Measurements from ENCODE around the gene TTN. TPM values are rescaled to one million over a fixed set of nuclear protein-coding genes. Genes with fewer than 3 reads are reported as not detected.

TTN gene
- total RNA-seq, 1 experiment from 2014 or later, result 1.1 TPM

- H3K4me2 ChIP-seq (ENCODE audit: low read length), result no peak overlapping the region
- TF ChIP-seq EZH2 (IDR thresholded peaks at IDR 0.05; ENCODE audit: low read length, unreplicated experiment) (no peak), EZH2phosphoT487 (IDR thresholded peaks at IDR 0.05; ENCODE audit: borderline replicate concordance, low read length) (no peak), CTCF (conservative IDR thresholded peaks at IDR 0.05; ENCODE audit: low read depth, low read length) (no peak)
- ChIA-PET CTCF (no interaction called here), POLR2A (ENCODE audit: unreplicated experiment) (no interaction called here)
- H3K27me3 ChIP-seq (ENCODE audit: low read length), result no peaks in the 10 kb centered on the region
- no peaks in the 10 kb centered on the region for H3F3A ChIP-seq (ENCODE audit: low read length, unreplicated experiment)
- H3K4me1 ChIP-seq (ENCODE audit: insufficient read depth, low read length), result peaks cover 18% of the 10 kb centered on the region
- no peaks in the 10 kb centered on the region for H4K20me1 ChIP-seq (ENCODE audit: low read length)
- BruUV-seq (replicated peaks), result no TSS peak
- H3K79me2 ChIP-seq (ENCODE audit: low read length), result no peaks in the 10 kb centered on the region
- ATAC-seq (no peak), DNase-seq (no peak)
- no peaks in the 10 kb centered on the region for H3K9me3 ChIP-seq (ENCODE audit: low read length)
- H2AFZ ChIP-seq (ENCODE audit: low read length), result no peak overlapping the region
- H3K36me3 ChIP-seq (ENCODE audit: low read depth, low read length), result no peaks in the 10 kb centered on the region
- no peaks in the 10 kb centered on the region for H3K9me2 ChIP-seq (replicated peaks; ENCODE audit: low read length)
- intact Hi-C loops (cut with micrococcal nuclease), result no loop called here
- no peak overlapping the region for H3K9ac ChIP-seq (ENCODE audit: low read length)
- H3K27ac ChIP-seq (ENCODE audit: low read length), result no peak overlapping the region
- no peak overlapping the region for H3K4me3 ChIP-seq (ENCODE audit: low read length)
These were observed 26.9 kb upstream of the TTN start for GRCh38 chr2:178834086-178834485.

DNA sequence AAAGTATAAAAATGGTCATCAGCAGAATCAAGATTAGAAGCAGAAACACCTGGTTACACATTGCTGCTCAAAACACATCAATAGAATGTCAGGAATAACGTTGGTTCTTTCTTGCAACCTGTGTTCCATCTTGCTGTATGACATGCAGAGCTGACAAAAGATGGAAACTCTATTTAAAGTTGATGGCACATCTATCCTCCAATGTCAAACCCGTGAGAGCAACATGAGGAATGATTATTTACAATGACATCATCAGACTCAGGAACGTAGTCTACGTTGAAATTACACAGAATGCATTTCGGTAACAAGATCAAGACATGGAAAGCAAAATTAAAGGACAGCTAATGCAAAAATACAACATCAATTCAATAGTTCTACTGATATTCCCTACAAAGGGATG is 26.2 kb upstream of the TTN start:
- no peaks in the 10 kb centered on the region for H3F3A ChIP-seq (ENCODE audit: low read length, unreplicated experiment)
- no peak overlapping the region for H3K4me3 ChIP-seq (ENCODE audit: low read length)
- no peak overlapping the region for H3K4me2 ChIP-seq (ENCODE audit: low read length)
- ATAC-seq, result no peak
- H2AFZ ChIP-seq (ENCODE audit: low read length), result no peak overlapping the region
- no peaks in the 10 kb centered on the region for H3K27me3 ChIP-seq (ENCODE audit: low read length)
- TF ChIP-seq EZH2phosphoT487 (IDR thresholded peaks at IDR 0.05; ENCODE audit: borderline replicate concordance, low read length), result no peak
- no peak for TF ChIP-seq CTCF (conservative IDR thresholded peaks at IDR 0.05; ENCODE audit: low read depth, low read length)
- TF ChIP-seq EZH2 (IDR thresholded peaks at IDR 0.05; ENCODE audit: low read length, unreplicated experiment), result no peak
- H3K9me3 ChIP-seq (ENCODE audit: low read length), result no peaks in the 10 kb centered on the region
- no peak overlapping the region for H3K9ac ChIP-seq (ENCODE audit: low read length)
- intact Hi-C loops (cut with micrococcal nuclease), result no loop called here
- no TSS peak for BruUV-seq (replicated peaks)
- no peaks in the 10 kb centered on the region for H3K9me2 ChIP-seq (replicated peaks; ENCODE audit: low read length)
- no peaks in the 10 kb centered on the region for H4K20me1 ChIP-seq (ENCODE audit: low read length)
- H3K36me3 ChIP-seq (ENCODE audit: low read depth, low read length), result no peaks in the 10 kb centered on the region
- DNase-seq, result no peak
- POLR2A ChIA-PET (ENCODE audit: unreplicated experiment), result no interaction called here
- H3K27ac ChIP-seq (ENCODE audit: low read length), result no peak overlapping the region
- no peaks in the 10 kb centered on the region for H3K79me2 ChIP-seq (ENCODE audit: low read length)
- CTCF ChIA-PET, result no interaction called here
- peaks cover 21% of the 10 kb centered on the region for H3K4me1 ChIP-seq (ENCODE audit: insufficient read depth, low read length)

- CTCF ChIA-PET, result no interaction called here
- Histone ChIP-seq H3K9me2 (replicated peaks; ENCODE audit: low read length) (no peaks in the 10 kb centered on the region), H3K27me3 (ENCODE audit: low read length) (no peaks in the 10 kb centered on the region), H3K4me2 (ENCODE audit: low read length) (peak overlapping the region; percentile 66), H3K9me3 (ENCODE audit: low read length) (no peaks in the 10 kb centered on the region), H3K79me2 (ENCODE audit: low read length) (no peaks in the 10 kb centered on the region), H3K4me3 (ENCODE audit: low read length) (no peak overlapping the region; the same call in 1 of the 2 replicates), H4K20me1 (ENCODE audit: low read length) (no peaks in the 10 kb centered on the region), H3F3A (ENCODE audit: low read length, unreplicated experiment) (no peaks in the 10 kb centered on the region), H3K27ac (ENCODE audit: low read length) (peak overlapping the region; percentile 68), H3K4me1 (ENCODE audit: insufficient read depth, low read length) (peaks cover 23% of the 10 kb centered on the region), H3K9ac (ENCODE audit: low read length) (peak overlapping the region; percentile 17; the same call in 1 of the 2 replicates), H3K36me3 (ENCODE audit: low read depth, low read length) (no peaks in the 10 kb centered on the region), H2AFZ (ENCODE audit: low read length) (peak overlapping the region; percentile 45)
- DNase-seq (peak; percentile 49), ATAC-seq (peak; percentile 77)
- POLR2A ChIA-PET (ENCODE audit: unreplicated experiment), result no interaction called here
- no TSS peak for BruUV-seq (replicated peaks)
- TF ChIP-seq EZH2 (IDR thresholded peaks at IDR 0.05; ENCODE audit: low read length, unreplicated experiment) (no peak), CTCF (conservative IDR thresholded peaks at IDR 0.05; ENCODE audit: low read depth, low read length) (no peak), EZH2phosphoT487 (IDR thresholded peaks at IDR 0.05; ENCODE audit: borderline replicate concordance, low read length) (no peak)
- intact Hi-C loops (cut with micrococcal nuclease), result loop anchor here (2.0 kb wide), 2 partner anchors 40 to 60 kb away; no protein-coding TSS in a partner anchor
These were observed 23.2 kb upstream of the TTN start for GRCh38 chr2:178830451-178830850.

Data from PC-3 (cell line).